Measurements from ENCODE around the gene PCSK1. TPM values are rescaled to one million over a fixed set of nuclear protein-coding genes. Genes with fewer than 3 reads are reported as not detected.

Gene PCSK1
- polyA plus RNA-seq, 3 donors = not detected

DNA sequence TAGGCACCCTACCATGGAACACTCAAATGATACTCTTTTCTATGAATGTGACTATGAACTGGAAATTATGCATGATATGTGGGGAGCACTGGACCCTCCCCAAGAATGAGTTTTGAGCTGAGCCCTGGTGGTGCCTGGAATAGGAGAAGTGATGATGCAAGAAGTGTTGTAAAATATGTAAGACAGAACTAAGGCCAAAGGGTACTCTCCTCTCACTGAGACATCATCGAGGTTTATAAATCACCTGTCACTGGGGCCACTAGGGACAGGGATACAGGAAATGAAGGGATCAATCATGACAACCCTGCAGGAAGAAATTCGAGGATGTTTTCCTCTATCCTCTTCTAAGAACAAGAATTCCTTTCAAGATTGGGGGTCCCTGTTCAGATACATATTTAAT lies 45.4 kb downstream of the PCSK1 start:
- Histone ChIP-seq H3K4me1 (ENCODE audit: control insufficient read depth in 1 of 2, insufficient read depth in 2 of 2, low read length in 2 of 2) (no peaks in the 10 kb centered on the region), H3K4me2 (replicated peaks; ENCODE audit: extremely low read depth, low read length, poor library complexity, severe bottlenecking) (no peak overlapping the region), H2AFZ (ENCODE audit: insufficient read depth, low read depth, low read length, poor library complexity, severe bottlenecking) (no peak overlapping the region), H3K4me3 (replicated peaks in 1 of 3; ENCODE audit: low read depth in 2 of 3, low read length in 3 of 3) (no peak overlapping the region), H3K79me2 (ENCODE audit: insufficient read depth, low read length) (no peaks in the 10 kb centered on the region), H3K27ac (ENCODE audit: low read depth in 1 of 2, low read length in 2 of 2) (no peak overlapping the region), H3K9ac (ENCODE audit: insufficient read depth, low read length, poor library complexity, severe bottlenecking) (no peak overlapping the region), H3K9me3 (replicated peaks in 1 of 2; ENCODE audit: control insufficient read depth in 1 of 2, insufficient read depth in 1 of 2, low read length in 2 of 2) (no peaks in the 10 kb centered on the region), H4K20me1 (ENCODE audit: insufficient read depth, low read length) (no peaks in the 10 kb centered on the region), H3K27me3 (ENCODE audit: control insufficient read depth in 2 of 2, insufficient read depth in 2 of 2, low read length in 2 of 2) (no peaks in the 10 kb centered on the region), H3K36me3 (replicated peaks in 1 of 2; ENCODE audit: control insufficient read depth in 1 of 2, insufficient read depth in 2 of 2, low read length in 2 of 2) (no peaks in the 10 kb centered on the region)
- Mint-ChIP-seq H3K27me3 (ENCODE audit: low read depth in 3 of 3) (peaks cover 4 to 15% (median 8%) of the 10 kb centered on the region in 3 donors), H3K4me1 (no peaks in the 10 kb centered on the region), H3K9me3 (peaks cover 0 to 2% (median 0%) of the 10 kb centered on the region in 7 donors), H3K27ac (no peak overlapping the region), H3K36me3 (no peaks in the 10 kb centered on the region), H3K4me3 (no peak overlapping the region)
- no peak for DNase-seq
- WGBS (ENCODE audit: insufficient coverage) = no CpG with 5 or more reads among the region's 2 CpGs
- intact Hi-C loops (cut with micrococcal nuclease) = no loop called here
- TF ChIP-seq, protein P1, sequence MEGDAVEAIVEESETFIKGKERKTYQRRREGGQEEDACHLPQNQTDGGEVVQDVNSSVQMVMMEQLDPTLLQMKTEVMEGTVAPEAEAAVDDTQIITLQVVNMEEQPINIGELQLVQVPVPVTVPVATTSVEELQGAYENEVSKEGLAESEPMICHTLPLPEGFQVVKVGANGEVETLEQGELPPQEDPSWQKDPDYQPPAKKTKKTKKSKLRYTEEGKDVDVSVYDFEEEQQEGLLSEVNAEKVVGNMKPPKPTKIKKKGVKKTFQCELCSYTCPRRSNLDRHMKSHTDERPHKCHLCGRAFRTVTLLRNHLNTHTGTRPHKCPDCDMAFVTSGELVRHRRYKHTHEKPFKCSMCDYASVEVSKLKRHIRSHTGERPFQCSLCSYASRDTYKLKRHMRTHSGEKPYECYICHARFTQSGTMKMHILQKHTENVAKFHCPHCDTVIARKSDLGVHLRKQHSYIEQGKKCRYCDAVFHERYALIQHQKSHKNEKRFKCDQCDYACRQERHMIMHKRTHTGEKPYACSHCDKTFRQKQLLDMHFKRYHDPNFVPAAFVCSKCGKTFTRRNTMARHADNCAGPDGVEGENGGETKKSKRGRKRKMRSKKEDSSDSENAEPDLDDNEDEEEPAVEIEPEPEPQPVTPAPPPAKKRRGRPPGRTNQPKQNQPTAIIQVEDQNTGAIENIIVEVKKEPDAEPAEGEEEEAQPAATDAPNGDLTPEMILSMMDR (IDR thresholded peaks at IDR 0.05) = no peak

DNA sequence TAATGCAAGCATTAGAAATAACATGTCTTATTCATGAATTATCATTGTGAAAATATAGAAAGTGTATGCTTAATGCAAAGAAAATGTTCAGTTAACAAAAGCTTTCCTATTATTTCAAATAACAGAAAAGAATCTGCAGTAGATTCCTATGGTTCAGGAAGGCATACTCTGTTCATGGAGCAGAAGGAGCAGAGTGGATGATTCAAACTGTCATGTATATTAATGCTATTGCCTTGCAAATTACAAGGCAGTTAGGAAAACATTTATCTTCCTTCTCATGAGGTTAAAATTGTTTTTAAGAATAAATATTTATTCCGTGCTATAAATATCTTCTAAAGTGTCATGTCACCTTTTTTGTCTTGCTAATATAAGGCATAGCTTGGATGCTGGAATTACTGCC lies 47.5 kb downstream of the PCSK1 start:
- H3K4me1 Mint-ChIP-seq = no peaks in the 10 kb centered on the region
- no CpG with 5 or more reads among the region's 1 CpG for WGBS (ENCODE audit: insufficient coverage)
- H3K36me3 Mint-ChIP-seq = no peaks in the 10 kb centered on the region
- H3K27ac Mint-ChIP-seq = no peak overlapping the region
- DNase-seq = no peak
- TF ChIP-seq, protein P1 (IDR thresholded peaks at IDR 0.05) = no peak
- H3K9ac ChIP-seq (ENCODE audit: insufficient read depth, low read length, poor library complexity, severe bottlenecking) = no peak overlapping the region
- H3K27ac ChIP-seq (ENCODE audit: low read depth in 1 of 2, low read length in 2 of 2) = no peak overlapping the region
- no peaks in the 10 kb centered on the region for H3K4me1 ChIP-seq (ENCODE audit: control insufficient read depth in 1 of 2, insufficient read depth in 2 of 2, low read length in 2 of 2)
- H3K27me3 ChIP-seq (ENCODE audit: control insufficient read depth in 2 of 2, insufficient read depth in 2 of 2, low read length in 2 of 2) = no peaks in the 10 kb centered on the region
- intact Hi-C loops (cut with micrococcal nuclease) = no loop called here
- H3K79me2 ChIP-seq (ENCODE audit: insufficient read depth, low read length) = no peaks in the 10 kb centered on the region
- no peak overlapping the region for H3K4me3 ChIP-seq (replicated peaks in 1 of 3; ENCODE audit: low read depth in 2 of 3, low read length in 3 of 3)
- no peaks in the 10 kb centered on the region for H3K9me3 ChIP-seq (replicated peaks in 1 of 2; ENCODE audit: control insufficient read depth in 1 of 2, insufficient read depth in 1 of 2, low read length in 2 of 2)
- H3K36me3 ChIP-seq (replicated peaks in 1 of 2; ENCODE audit: control insufficient read depth in 1 of 2, insufficient read depth in 2 of 2, low read length in 2 of 2) = no peaks in the 10 kb centered on the region
- no peak overlapping the region for H3K4me2 ChIP-seq (replicated peaks; ENCODE audit: extremely low read depth, low read length, poor library complexity, severe bottlenecking)
- no peaks in the 10 kb centered on the region for H4K20me1 ChIP-seq (ENCODE audit: insufficient read depth, low read length)
- H3K4me3 Mint-ChIP-seq = no peak overlapping the region
- H3K9me3 Mint-ChIP-seq = peaks cover 0 to 2% (median 0%) of the 10 kb centered on the region in 7 donors
- H3K27me3 Mint-ChIP-seq (ENCODE audit: low read depth in 3 of 3) = peaks cover 4 to 15% (median 10%) of the 10 kb centered on the region in 3 donors
- no peak overlapping the region for H2AFZ ChIP-seq (ENCODE audit: insufficient read depth, low read depth, low read length, poor library complexity, severe bottlenecking)

Measured in CD14-positive monocyte (primary cell).